ENCODE results near the gene ZNF205. TPM values are rescaled to one million over a fixed set of nuclear protein-coding genes. Genes with fewer than 3 reads are reported as not detected.

The ZNF205 gene
- total and polyA plus RNA-seq, 2 of the 13 experiments (the other 11 are each of a cell fraction or from before 2014, with no cell fraction given), result 5.8 to 10.2 TPM

- TF ChIP-seq POLR2G (IDR thresholded peaks at IDR 0.05; ENCODE audit: low read depth, low read length) (peak; percentile 67), MEF2D (CRISPR knock-in tag; IDR thresholded peaks at IDR 0.05) (peak; percentile 74), DMAP1 (CRISPR knock-in tag; IDR thresholded peaks at IDR 0.05) (peak; percentile 72), MEIS2 (CRISPR knock-in tag; IDR thresholded peaks at IDR 0.05) (0 out of 2 replicates have a peak, but pooled peaks have one; percentile 32), ZNF282 (IDR thresholded peaks at IDR 0.05; ENCODE audit: partially characterized antibody) (no peak), ATF3 (CRISPR knock-in tag; IDR thresholded peaks at IDR 0.05) (no peak), MED8 (CRISPR knock-in tag; IDR thresholded peaks at IDR 0.05; ENCODE audit: insufficient replicate concordance) (peak; percentile 33), ZNF557 (CRISPR knock-in tag; IDR thresholded peaks at IDR 0.05) (no peak), STAT5B (CRISPR knock-in tag; IDR thresholded peaks at IDR 0.05) (no peak), CBX1 (IDR thresholded peaks at IDR 0.05; ENCODE audit: low read depth) (peak; percentile 29), HOXD1 (CRISPR knock-in tag; IDR thresholded peaks at IDR 0.05) (no peak), POLR2AphosphoS5 (IDR thresholded peaks at IDR 0.05; ENCODE audit: low read depth, low read length) (peak; percentile 62), ZNF792 (CRISPR knock-in tag; IDR thresholded peaks at IDR 0.05) (peak; percentile 44; the same call in 1 of the 2 replicates), PAX8 (CRISPR knock-in tag; IDR thresholded peaks at IDR 0.05; ENCODE audit: borderline replicate concordance) (0 out of 2 replicates have a peak, but pooled peaks have one; percentile 59), ZFAT (CRISPR knock-in tag; conservative IDR thresholded peaks at IDR 0.05) (no peak), PBX3 (CRISPR knock-in tag; IDR thresholded peaks at IDR 0.05; ENCODE audit: borderline replicate concordance) (no peak), RARA (CRISPR knock-in tag; IDR thresholded peaks at IDR 0.05) (peak; percentile 43; the same call in 1 of the 2 replicates), YEATS2 (CRISPR knock-in tag; IDR thresholded peaks at IDR 0.05; ENCODE audit: borderline replicate concordance) (peak; percentile 95), ZNF446 (CRISPR knock-in tag; IDR thresholded peaks at IDR 0.05) (peak; percentile 71; the same call in 1 of the 2 replicates), SOX13 (IDR thresholded peaks at IDR 0.05) (no peak), SOX13 (CRISPR knock-in tag; conservative IDR thresholded peaks at IDR 0.05 in 1 of 2, IDR thresholded peaks at IDR 0.05 in 1 of 2) (peak in 1 of 2 experiments; percentile 42; a peak in 1 of 4 replicates), ZNF335 (CRISPR knock-in tag; IDR thresholded peaks at IDR 0.05) (peak; percentile 71), HIVEP1 (CRISPR knock-in tag; IDR thresholded peaks at IDR 0.05) (peak; percentile 77), KMT2B (CRISPR knock-in tag; IDR thresholded peaks at IDR 0.05) (peak; percentile 91), RAD21 (CRISPR knock-in tag; IDR thresholded peaks at IDR 0.05) (peak; percentile 41; the same call in 1 of the 2 replicates), XRCC5 (optimal IDR thresholded peaks at IDR 0.05; ENCODE audit: low read length) (peak; percentile 97), ESRRA (CRISPR knock-in tag; IDR thresholded peaks at IDR 0.05; ENCODE audit: low read depth) (peak; percentile 58; the same call in 1 of the 2 replicates), ZMYM4 (CRISPR knock-in tag; IDR thresholded peaks at IDR 0.05) (peak; percentile 64), TRIM22 (IDR thresholded peaks at IDR 0.05) (no peak), ZMAT3 (CRISPR knock-in tag; conservative IDR thresholded peaks at IDR 0.05) (peak; percentile 44; the same call in 1 of the 2 replicates), NFYC (CRISPR knock-in tag; IDR thresholded peaks at IDR 0.05) (peak; percentile 48)
These were observed at the start of gene ZNF205 (continued) for GRCh38 chr16:3112058-3112880.

All from HepG2 (cell line).